Upper lobe of right lung (tissue), 1 donor: ENCODE data around the gene ARX. TPM values are rescaled to one million over a fixed set of nuclear protein-coding genes. Genes with fewer than 3 reads are reported as not detected.

Source experiments
- ATAC-seq: fragments of 200-7000 bp; cut with Tn5 transposase; one replicate; pipeline ENCODE4 v1.9.1; 2020; ENCODE audit warnings: mild to moderate bottlenecking, moderate library complexity
- DNase-seq: peaks from one replicate; pipeline ENCODE4 v3.0.0-alpha.2; 2020
- H3K27ac ChIP-seq: fragments of 200-600 bp; one replicate; pipeline ENCODE4 v1.8.0; 2022
- H3K27me3 ChIP-seq: fragments of 200-600 bp; one replicate; pipeline ENCODE4 v1.8.0; 2022; ENCODE audit warnings: mild to moderate bottlenecking
- H3K36me3 ChIP-seq: fragments of 200-600 bp; one replicate; pipeline ENCODE4 v1.8.0; 2022
- H3K4me1 ChIP-seq: fragments of 200-600 bp; one replicate; pipeline ENCODE4 v1.8.0; 2022
- H3K4me3 ChIP-seq: fragments of 200-600 bp; one replicate; pipeline ENCODE4 v1.8.0; 2022; ENCODE audit warnings: mild to moderate bottlenecking
- H3K9me3 ChIP-seq: fragments of 200-600 bp; one replicate; pipeline ENCODE4 v1.8.0; 2022
- intact Hi-C: fragments of 100-400 bp; cut with DNase I; formaldehyde crosslinking; loops from one replicate; pipeline ENCODE4 v1.11.0; 2022
- total RNA-seq: library from RNA; stranded (reverse); fragmentation: NEBNext Ultra II Directional; extraction: Animal tissue kit (Norgen Biotek cat#: 25700); gene quantifications from one replicate; pipeline ENCODE4 v1.2.1, GENCODE V29; 2021
- TF ChIP-seq, protein P1 (sequence below): fragments of 200-600 bp; IDR thresholded peaks from one replicate; pipeline ENCODE4 v1.8.0; 2022; ENCODE audit warnings: antibody characterized with exemption
- donor health status: DM: no; HTN: yes; CAD: no; lungs with severe emphysema.

Gene ARX
- total RNA-seq, 1 donor from 2014 or later = not detected

DNA sequence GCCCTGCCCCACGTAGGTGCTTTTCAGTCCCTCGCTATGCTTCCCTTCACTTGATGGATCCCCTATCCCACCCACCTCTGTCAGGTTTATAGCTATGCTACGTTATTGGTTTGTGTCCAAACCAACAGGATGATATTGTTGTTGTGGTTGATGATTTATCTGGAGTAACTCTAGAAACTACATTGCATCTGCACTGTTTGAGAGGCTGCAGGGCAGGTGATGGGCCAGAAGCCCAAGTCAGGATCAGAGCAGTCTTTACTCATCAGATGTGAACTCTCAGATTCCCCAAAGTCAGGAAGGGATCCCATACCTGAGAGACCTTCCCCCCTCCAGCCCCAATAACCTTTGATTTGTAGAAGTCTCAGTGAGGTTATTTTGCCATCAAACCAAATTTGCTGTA is 34.7 kb downstream of the ARX start:
- TF ChIP-seq, protein P1, sequence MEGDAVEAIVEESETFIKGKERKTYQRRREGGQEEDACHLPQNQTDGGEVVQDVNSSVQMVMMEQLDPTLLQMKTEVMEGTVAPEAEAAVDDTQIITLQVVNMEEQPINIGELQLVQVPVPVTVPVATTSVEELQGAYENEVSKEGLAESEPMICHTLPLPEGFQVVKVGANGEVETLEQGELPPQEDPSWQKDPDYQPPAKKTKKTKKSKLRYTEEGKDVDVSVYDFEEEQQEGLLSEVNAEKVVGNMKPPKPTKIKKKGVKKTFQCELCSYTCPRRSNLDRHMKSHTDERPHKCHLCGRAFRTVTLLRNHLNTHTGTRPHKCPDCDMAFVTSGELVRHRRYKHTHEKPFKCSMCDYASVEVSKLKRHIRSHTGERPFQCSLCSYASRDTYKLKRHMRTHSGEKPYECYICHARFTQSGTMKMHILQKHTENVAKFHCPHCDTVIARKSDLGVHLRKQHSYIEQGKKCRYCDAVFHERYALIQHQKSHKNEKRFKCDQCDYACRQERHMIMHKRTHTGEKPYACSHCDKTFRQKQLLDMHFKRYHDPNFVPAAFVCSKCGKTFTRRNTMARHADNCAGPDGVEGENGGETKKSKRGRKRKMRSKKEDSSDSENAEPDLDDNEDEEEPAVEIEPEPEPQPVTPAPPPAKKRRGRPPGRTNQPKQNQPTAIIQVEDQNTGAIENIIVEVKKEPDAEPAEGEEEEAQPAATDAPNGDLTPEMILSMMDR = no peak
- ATAC-seq = no peak

DNA sequence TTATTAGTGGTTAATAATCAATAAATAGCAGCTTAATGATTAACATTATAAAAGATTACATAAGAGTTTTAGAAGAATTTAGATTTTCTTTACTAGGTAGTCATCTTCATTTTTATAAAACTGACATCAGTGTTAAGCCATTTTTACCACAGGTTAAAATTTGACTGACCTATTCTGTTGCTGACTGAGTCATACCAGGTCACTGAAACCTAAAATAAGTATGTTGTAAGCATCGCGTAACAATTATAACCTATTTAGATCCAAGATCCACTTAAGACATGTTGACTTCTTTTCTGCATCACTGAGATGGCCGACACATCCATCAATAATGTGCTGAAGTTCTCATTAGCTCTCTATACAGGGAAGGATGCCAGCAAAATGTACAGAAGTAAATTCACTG is 36.7 kb downstream of the ARX start:
- ATAC-seq = no peak
- intact Hi-C loops = no loop called here
- Histone ChIP-seq H3K27ac (no peak overlapping the region), H3K4me3 (no peak overlapping the region), H3K4me1 (no peaks in the 10 kb centered on the region), H3K9me3 (no peaks in the 10 kb centered on the region), H3K36me3 (no peaks in the 10 kb centered on the region), H3K27me3 (no peaks in the 10 kb centered on the region)
- TF ChIP-seq, protein P1 = no peak
- no peak for DNase-seq

More for the DNA sequence above, 34.7 kb downstream of the ARX start:
- H3K4me3 ChIP-seq = no peak overlapping the region
- no peaks in the 10 kb centered on the region for H3K36me3 ChIP-seq
- no peak overlapping the region for H3K27ac ChIP-seq
- DNase-seq = no peak
- H3K9me3 ChIP-seq = no peaks in the 10 kb centered on the region
- no peaks in the 10 kb centered on the region for H3K27me3 ChIP-seq
- intact Hi-C loops = no loop called here
- no peaks in the 10 kb centered on the region for H3K4me1 ChIP-seq

DNA sequence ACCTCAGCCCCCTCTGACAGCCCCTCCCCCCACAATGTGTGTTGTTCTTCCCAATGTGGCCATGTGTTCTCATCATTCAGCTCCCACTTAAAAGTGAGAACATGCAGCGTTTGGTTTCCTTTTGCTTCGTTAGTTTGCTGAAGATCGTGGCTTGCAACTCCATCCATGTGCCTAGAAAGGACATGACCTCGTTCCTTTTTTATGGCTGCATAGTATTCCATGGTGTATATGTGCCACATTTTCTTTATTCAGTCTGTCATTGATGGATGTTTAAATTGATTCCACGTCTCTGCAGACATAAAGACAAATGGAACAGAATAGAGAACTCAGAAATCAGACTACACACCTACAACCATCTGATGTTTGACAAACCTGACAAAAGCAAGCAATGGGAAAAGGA is 46.0 kb downstream of the ARX start:
- Histone ChIP-seq H3K4me1 (no peaks in the 10 kb centered on the region), H3K9me3 (no peaks in the 10 kb centered on the region), H3K4me3 (no peak overlapping the region), H3K36me3 (no peaks in the 10 kb centered on the region), H3K27me3 (no peaks in the 10 kb centered on the region), H3K27ac (no peak overlapping the region)
- ATAC-seq (no peak), DNase-seq (no peak)
- intact Hi-C loops = no loop called here
- TF ChIP-seq, protein P1 = no peak

DNA sequence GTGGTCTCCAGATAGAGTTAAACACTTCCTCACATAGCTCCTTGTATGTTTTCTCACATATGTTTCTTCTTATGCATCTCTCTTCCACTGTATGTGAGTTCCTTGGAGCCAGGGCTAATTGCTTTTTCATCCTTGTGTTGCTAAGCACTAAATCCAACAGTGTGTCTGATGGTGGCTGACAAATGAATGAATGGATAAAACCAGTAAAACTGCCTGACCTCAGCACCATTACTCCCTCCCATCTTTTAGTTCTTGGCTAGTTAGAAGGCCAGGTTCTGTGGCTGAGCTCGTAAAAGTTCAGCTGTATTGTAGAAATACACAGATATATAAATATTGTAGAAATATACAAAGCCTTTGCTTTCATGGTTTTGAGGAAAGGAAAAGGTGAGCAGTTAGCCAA is 50.4 kb downstream of the ARX start:
- intact Hi-C loops = no loop called here
- no peaks in the 10 kb centered on the region for H3K4me1 ChIP-seq
- ATAC-seq = no peak
- no peaks in the 10 kb centered on the region for H3K27me3 ChIP-seq
- no peak for DNase-seq
- no peak overlapping the region for H3K4me3 ChIP-seq
- H3K27ac ChIP-seq = no peak overlapping the region
- no peaks in the 10 kb centered on the region for H3K36me3 ChIP-seq
- H3K9me3 ChIP-seq = no peaks in the 10 kb centered on the region
- TF ChIP-seq, protein P1 = no peak

DNA sequence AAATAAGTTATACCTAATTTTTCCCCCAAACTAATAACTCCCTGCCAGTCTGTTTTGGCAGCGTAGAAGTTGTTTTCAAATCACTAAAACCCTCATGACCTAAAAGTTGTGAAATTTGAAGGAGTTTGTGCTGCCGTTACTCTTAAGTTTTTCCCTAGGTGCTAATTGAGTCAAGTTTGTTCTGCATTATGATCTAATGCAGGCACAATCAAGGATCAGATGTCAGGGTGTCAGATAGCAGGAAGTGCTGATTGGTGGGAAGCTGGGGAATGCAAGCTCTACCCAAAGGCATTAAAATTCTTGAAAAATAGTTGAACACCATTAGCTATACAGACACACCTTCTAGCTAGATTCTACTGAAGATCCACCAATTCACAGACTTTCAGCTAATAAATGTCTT is 51.9 kb downstream of the ARX start:
- TF ChIP-seq, protein P1 = no peak
- no peak for ATAC-seq
- Histone ChIP-seq H3K9me3 (no peaks in the 10 kb centered on the region), H3K4me3 (no peak overlapping the region), H3K27me3 (no peaks in the 10 kb centered on the region), H3K4me1 (no peaks in the 10 kb centered on the region), H3K27ac (no peak overlapping the region), H3K36me3 (no peaks in the 10 kb centered on the region)
- no peak for DNase-seq
- intact Hi-C loops = no loop called here

DNA sequence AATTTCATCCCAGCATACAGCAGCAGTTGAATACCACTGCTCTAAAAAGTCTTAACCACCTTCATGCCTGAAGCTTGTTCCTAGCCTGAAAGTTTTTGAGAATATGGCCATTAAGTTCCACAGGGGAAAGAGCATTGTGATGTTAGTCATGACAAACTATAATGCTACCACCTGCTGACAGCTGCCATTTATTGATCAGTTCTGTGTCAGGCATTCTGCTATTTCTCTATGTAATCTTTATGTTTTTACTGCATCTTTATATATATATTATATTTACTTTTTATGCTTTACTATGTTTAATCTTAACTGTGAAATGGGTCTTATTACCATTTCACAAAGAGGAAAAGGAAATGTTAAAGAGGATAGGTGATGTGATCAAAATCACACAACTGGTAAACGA is 54.0 kb downstream of the ARX start:
- DNase-seq (no peak), ATAC-seq (no peak)
- Histone ChIP-seq H3K4me3 (no peak overlapping the region), H3K36me3 (no peaks in the 10 kb centered on the region), H3K4me1 (no peaks in the 10 kb centered on the region), H3K27ac (no peak overlapping the region), H3K27me3 (no peaks in the 10 kb centered on the region), H3K9me3 (no peaks in the 10 kb centered on the region)
- intact Hi-C loops = no loop called here
- TF ChIP-seq, protein P1 = no peak
